ENCODE measurements around the gene FAM120B.
"Not testable (repeated sequence)": the region's sequence is repeated elsewhere in the genome, so short reads cannot be mapped to it uniquely, and the experiment has no call there.

The FAM120B gene, protein sequence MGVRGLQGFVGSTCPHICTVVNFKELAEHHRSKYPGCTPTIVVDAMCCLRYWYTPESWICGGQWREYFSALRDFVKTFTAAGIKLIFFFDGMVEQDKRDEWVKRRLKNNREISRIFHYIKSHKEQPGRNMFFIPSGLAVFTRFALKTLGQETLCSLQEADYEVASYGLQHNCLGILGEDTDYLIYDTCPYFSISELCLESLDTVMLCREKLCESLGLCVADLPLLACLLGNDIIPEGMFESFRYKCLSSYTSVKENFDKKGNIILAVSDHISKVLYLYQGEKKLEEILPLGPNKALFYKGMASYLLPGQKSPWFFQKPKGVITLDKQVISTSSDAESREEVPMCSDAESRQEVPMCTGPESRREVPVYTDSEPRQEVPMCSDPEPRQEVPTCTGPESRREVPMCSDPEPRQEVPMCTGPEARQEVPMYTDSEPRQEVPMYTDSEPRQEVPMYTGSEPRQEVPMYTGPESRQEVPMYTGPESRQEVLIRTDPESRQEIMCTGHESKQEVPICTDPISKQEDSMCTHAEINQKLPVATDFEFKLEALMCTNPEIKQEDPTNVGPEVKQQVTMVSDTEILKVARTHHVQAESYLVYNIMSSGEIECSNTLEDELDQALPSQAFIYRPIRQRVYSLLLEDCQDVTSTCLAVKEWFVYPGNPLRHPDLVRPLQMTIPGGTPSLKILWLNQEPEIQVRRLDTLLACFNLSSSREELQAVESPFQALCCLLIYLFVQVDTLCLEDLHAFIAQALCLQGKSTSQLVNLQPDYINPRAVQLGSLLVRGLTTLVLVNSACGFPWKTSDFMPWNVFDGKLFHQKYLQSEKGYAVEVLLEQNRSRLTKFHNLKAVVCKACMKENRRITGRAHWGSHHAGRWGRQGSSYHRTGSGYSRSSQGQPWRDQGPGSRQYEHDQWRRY

DNA sequence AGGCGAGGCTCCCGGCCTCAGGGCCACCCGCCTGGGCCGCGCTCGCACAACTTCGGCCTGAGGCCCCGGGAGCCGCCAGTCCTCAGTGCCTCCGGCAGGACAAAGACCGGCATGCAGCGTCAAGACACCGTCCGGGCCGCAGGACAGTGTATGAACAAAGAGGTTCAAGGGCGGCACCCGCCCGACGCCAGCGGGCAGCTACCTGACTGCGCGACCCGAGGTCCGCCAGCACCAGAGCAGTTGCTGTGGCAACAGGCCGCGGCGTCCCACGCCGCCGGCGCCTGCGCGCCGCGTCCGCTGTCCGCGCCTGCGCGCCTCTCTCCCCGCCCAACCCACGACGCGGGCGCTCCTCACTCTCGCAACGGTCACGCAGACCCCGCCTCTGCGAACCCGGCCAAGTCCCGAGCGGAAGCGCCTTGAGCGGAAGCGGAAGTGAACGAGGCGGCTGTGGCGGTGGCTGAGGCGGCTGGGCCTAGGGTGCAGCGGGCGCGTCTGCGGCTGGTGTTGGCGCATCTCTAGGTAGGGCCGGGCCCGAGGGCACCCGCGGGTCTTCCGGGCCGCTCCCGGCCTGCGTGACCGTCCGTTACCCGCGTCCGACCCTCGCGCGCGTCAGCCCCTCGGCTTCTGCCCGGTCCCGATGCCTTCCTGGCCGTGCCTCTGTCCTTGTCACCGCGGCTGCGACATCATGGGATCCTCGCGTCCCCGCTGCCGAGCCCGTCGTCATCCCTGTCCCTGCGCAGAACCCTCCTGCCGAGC, at the start of gene FAM120B:
TSS of gene FAM120B (plus strand) at position 435 of the 756 bp plus-strand sequence. CDS start 10,633 bp downstream, outside the sequence.
- peak; percentile 68 for DNase-seq (ENCODE audit: low read depth)

DNA sequence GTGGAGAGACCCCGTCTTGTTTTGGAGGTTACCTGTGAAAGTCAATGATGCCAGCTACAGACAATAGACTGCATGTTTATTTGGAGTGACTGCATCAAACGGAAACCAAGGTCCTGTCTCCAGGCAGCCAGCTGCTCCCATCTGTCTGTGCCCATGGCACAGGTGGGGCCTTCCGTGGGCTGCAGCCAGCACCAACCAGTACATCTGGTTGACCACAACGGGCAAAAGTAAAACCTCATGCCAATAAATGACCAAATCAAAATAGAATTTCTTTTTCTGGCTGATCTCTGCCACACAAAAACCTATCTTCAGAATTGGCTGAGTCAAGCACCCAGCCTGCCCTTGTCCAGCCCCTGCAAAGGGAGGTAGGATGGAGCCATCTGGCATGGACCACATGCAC, 49.2 kb upstream of the FAM120B start:
- DNase-seq (ENCODE audit: low read depth): no peak

DNA sequence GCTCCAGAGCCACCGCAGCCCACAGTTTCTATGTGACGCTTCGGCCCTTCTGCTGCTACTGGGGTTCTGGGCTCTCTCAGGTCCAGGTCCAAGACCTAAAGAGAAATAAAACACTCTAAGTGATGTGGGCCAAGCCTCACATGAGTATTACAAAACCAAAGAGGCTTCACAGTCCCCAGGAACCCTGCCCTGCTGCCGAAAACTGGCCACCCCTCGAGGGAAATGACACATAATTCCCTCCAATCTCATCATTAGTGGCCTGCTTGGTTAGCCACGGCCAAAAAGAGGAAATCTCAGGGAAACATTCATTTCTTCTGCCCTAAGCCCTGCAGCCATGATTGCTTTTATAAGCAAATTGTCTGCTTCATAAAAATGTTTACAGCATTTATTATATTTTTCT, 48.2 kb upstream of the FAM120B start:
- no peak for DNase-seq (ENCODE audit: low read depth)

DNA sequence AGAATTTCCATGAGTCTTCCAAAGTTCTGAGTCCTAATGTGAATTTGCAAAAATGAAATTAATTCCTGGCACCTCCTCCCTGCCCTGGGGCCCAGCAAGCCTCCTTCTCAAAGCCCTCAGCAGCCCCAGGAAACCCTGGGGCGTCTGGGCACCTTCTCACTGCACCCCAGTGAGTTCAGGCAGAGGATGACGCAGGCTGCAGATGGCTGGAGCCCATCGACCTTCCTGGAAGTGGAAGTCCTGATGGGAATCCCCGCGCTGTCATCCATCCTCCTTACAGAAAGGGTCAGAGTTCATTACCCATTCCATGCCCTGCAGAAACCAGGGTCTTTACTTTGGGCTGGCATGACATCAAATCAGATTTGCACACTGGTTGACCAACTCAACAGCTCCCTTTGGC, 47.3 kb upstream of the FAM120B start:
- no peak for DNase-seq (ENCODE audit: low read depth)

DNA sequence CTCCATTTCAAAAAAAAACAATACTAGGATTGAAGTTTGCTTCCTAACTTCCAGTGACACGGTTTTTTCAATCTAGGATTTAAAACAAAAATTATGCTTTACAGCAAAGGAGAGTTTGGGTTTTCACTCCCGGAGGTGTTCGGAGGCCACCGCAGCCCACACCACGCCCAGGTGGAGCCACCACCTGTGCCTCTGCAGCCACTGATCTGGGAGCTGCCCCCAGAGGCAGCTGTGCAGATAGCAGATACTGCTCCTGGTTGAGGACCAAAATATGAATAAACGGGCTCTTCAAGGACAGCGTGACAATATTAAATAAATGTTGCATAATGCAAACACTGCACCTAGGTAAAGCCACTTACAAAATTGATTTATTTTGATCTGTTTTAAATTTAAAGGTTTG, 45.9 kb upstream of the FAM120B start:
- no peak for DNase-seq (ENCODE audit: low read depth)

DNA sequence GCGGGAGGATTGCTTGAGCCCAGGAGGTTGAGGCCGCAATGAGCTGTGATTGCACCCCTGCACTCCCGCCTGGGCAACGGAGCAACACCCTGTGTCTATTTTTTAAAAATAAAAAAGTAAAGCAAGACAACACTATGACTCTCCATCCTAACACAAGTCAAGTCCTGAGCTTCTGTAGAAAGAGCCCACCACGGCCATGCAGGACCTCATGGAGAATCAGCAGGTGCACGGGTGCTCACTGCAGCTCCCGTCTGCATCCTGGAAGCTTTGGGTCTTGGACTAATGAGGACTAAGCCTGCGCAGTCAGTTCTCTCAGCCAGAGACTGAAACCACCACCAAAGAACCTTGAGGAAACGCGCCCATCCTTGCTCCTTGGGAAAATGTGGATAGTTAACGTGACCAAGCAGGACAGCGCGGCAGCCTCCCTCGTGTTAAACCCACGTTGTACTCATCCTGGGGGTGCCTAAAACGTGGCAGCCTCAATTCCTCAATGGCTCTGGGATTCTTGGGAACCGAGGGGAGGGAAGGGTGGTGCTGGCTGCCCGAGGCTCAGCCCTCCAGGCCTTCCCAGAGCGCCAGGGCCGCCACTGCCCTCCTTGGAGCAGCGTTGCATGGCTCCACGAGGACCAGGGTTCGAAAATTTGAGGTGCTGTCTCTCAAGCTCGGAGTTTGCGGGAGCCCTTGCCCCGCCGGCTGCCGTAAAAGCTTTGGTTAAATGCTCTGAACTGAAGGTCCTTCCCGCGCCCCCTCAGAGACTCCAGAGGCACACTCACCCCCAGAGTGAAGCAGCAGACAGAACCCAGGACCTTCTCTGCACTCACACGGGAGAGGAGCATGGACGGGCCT, 44.7 kb upstream of the FAM120B start:
- no peak for DNase-seq (ENCODE audit: low read depth)

DNA sequence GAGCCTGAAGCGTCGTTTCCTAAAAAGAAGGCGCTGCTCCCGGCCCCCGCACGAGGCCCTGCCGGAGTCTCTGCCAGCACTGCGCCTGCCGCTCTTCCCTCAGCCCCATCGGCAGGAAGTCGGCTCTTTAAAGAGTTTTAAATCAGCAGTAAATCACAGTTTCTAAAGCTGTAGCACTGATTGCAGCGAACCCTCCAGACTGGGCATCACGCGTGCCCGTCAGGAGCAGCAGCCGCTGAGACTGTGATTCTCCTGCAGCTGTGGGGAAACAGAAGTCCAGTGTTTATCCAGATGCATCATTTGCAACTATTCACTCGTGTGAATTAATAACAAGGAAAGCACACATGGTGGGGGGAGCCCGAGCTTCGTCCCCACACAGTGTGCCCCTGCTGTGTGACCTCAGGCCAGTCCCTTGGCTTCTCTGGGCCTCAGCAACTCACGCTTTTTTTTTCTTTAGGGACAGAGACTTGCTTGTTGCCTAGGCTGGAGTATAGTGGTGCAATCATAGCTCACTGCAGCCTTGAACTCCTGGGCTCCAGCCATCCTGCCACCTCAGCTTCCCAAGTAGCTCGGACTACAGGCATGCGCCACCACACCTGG, 44.0 kb upstream of the FAM120B start:
- DNase-seq (ENCODE audit: low read depth): no peak

DNA sequence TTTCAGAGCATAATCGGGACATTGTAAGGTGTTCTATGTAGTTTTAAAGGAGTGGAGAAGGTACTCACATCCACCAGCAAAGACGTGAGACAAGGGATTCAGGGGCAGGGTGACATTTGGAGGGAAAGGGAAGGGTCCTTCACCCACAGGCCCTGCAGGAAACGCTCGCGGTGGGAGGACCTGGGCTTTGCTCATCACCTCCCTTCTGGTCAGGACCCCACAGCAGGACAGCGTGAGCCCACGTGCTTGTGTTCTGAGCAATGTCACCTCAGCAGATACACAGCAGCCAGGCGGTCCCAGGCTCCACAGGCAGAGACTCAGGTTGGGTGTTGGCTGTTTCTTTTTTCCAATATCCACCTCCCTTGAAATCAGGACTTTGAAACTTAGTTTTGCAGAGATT, 43.1 kb upstream of the FAM120B start:
- no peak for DNase-seq (ENCODE audit: low read depth)

DNA sequence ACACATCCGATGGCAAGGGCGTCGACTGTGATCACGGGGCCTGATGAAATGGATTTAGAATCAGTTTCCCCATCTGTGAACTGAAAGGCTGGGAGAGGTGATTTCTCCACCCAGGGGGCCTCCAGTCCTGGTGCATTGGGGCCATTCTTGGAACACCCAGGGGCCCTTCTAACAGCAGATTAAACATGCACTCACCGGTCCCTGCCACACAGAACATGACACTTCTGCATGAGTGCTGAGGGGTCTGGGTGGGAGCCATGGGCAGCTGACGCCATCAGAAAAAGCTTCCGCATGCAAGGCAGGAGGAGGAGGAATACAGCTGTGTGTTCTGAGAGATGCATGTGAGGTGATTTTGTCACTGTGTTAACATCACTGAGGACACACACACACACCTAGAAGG, 42.5 kb upstream of the FAM120B start:
- no peak for DNase-seq (ENCODE audit: low read depth)

DNA sequence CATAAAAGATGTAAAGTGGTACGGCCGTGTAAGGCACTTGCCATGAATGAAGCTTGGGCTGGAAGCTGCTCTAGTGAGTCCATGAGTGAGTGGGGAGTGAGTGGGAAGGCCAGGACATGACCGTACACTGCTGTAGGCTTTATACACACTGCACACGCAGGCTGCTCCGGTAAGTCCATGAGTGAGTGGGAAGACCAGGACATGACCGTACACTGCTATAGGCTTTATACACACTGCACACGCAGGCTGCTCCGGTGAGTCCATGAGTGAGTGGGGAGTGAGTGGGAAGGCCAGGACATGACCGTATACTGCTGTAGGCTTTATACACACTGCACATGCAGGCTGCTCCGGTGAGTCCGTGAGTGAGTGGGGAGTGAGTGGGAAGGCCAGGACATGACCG, 41.9 kb upstream of the FAM120B start:
- DNase-seq (ENCODE audit: low read depth): not testable (repeated sequence)

DNA sequence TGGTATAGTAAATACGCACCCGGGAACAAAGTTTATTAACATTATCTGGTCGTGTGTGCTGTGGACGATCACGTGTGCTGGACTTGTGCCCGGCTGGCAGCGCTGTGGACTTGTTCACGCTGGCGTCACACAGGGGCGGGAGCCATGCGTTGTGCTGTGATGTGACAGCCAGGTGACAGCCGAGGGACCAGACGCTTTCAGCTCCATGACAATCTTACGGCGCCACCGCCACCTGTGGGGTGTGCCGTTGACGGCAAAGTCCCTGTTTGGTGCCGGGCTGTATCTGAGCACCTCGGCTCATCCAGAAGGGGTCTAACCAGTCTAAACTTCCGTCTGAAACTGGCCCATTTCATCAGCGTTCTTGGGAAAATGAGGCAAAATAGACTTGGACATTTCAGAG, 40.9 kb upstream of the FAM120B start:
- DNase-seq (ENCODE audit: low read depth): no peak

DNA sequence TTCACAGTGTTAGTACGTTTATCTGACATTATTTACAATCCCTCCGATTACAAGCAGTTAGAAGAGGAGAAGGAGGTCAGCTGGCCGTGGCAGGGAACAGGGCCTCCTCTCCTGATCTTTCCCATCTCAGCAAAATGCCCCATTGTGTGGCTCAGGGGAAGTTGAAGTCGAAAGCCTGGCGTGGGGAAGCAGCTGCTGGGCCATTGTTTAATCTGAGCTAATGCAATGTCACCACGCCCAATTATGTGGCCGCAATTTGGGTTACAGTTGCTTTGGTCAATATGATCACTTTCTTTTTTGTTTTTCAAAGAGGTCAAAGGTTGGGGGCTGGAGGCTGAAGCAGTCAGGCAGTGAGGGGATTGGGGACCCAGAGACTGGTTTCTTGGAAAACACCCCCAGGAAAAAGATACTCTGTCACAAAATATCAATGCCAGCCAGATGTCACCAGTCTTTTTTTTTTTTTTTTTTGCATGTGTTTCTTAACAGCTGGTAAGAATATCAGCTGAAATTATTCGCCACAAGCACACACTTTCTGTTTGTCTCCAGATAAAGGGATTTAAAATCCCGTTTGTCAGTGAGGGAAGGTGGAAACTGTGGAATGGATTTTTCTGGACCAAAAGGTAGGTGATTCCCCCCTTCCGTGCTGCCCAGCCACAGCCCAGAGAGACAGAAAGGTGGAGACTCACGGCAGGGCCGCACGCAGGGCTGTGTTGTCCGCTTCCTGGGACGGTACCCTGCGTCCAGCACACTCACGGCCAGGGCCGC, 40.3 kb upstream of the FAM120B start:
- no peak for DNase-seq (ENCODE audit: low read depth)

DNA sequence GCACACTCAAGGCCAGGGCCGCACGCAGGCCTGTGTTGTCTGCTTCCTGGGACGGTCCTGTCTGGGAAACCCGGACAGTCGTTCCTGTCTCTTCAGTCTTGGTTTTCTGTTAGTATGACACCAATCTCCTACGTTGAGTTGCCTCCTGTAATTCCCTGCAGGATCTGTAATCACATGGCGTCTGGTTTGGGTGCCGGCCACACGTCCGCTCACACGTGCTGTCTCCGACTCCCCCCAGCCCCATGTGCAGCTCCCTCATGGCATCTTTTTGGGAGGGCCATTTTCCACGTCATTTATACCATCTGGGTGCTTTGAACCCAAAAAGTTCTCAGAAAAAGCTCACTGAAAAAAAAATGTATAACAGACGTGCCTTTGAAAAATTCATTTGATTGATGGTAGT, 38.9 kb upstream of the FAM120B start:
- DNase-seq (ENCODE audit: low read depth): no peak

DNA sequence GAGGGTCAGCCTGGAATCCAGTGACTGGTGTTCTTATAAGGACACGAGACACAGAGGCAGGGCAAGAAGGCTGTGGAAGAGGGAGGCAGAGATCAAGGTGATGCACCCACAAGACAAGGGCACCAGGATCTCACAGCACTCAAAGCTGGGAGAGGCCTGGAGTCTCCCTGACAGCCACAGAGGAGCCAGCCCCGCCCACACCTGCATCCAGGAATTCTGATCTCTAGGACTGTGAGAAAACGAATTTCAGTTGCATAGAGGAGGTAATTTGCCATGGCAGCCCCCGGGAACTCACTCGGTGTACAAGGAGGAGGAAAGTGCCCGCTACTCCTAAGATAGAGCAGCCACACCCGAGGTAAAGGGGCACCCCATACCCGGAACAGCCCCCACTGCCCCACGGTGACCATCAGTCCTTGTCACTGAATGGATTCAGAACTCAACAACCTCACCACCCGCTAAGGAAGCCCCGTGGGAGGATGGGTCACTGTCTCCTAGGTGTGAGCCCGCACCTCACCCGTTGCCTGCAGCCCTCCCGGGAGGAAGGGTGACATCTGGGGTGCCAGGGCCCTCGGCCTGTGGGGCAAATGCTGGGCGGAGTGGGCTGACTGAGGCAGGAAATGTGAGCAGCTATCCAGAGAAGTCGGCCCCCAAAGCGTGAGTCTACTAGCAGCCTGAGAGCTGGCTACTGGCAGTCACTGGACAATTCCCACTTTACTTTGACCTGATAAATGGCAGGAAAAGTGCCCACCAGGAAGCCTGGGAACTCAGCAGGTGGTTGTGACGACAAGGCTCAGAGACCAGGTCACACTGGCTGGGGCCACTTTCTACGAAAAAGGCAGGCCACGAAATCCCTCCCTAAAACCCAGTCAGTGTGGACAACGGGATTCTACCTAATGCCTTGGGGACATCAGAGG, 38.1 kb upstream of the FAM120B start:
- DNase-seq (ENCODE audit: low read depth): no peak

DNA sequence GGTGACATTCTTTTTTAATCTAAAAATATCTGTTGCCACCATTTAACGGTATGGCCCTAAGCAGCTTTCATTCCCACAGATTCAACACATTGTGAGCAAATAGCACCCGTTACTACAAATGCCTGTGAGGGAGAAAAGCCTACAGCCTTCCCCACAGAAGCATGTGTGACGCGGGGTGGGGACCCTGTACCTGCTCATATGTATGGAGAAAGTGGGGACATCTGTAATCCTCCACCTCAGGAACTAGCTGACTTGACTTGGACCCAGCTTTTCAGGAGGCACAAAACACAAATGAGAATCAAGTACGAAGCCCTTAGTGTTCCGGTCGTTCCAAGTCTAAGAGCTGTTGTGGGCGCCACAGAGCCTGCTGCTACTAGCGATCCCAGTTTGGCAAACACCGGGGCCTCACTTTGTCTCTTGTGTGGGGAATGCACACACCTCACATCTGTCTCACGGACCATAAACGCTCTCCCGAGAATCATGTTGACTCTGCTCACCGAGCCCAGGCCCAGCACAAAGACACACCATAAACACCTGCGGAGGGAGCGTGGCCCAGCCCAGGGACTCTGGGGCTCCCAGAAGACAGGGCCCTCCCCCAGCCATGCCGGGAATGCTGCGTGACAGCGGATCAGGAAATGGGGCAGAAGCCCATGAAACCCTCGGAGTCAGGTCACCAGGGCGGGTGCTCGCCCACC, 37.3 kb upstream of the FAM120B start:
- DNase-seq (ENCODE audit: low read depth): no peak

DNA sequence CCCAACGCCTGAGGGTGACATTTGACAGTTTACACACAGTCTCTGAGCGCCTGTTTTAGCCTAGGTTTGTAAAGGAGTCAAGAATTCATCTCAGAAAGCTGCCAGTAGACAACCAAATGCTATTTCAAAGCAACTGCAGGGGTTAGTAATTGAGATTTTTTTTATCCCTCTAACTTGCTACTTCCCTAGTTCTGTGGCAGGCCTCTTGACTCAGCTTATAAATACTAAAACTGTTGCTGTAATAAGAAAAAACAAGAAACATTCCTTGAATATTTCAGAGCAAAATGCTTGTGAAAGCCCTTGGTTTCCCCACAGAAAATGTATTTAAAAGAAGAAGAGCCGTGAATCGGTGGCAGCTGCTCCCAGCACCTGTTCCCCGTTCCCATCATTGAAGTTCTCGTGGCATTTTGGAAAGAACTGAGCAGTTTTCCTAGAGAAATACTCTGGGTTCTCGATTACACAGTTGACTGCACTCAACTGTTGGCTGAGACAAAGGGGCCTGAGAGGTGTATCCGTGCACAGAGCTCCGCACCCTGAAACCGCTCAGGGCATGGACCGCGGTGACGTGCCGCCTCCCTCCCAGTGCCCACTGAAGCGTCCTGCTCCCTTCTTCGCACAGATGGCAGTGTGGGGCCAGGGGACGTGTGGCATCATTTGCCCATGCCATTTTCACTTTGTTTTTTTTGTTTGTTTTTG, 36.6 kb upstream of the FAM120B start:
- no peak for DNase-seq (ENCODE audit: low read depth)

DNA sequence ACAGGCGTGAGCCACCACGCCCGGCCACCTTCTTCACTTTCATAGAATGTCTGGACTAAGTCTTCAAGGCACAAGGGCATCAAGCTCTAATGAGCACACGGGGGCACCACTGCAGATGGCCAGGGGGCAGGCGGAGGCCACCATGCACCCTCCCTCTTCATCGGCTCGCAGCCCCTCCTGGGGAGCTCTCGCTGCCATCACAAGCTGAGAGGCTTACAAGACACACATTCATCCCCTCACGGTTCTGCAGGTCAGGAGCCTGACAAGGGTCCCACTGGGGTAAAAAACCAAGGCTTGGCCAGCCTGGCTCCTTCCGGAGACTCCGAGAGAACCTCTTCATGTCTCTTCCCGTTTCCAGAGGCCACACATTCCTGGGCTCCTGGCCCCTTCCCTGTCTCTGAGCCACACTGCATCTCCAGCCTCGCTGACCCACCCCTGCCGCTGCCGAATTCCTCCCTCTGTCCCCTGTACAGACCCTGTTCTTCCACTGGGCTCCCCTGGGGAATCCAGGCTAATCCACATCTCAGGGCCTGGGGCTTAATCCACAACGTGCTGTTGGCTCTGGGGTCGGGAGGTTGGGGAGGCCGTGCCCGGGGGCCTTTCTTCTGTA, 35.5 kb upstream of the FAM120B start:
- no peak for DNase-seq (ENCODE audit: low read depth)
